COR-L47 (cell line): ENCODE results near the gene PDE7B.

Experiments used
- DNase-seq: peaks from one replicate; lab custom pipeline; 2025; lab: John Stamatoyannopoulos, UW

PDE7B gene

DNA sequence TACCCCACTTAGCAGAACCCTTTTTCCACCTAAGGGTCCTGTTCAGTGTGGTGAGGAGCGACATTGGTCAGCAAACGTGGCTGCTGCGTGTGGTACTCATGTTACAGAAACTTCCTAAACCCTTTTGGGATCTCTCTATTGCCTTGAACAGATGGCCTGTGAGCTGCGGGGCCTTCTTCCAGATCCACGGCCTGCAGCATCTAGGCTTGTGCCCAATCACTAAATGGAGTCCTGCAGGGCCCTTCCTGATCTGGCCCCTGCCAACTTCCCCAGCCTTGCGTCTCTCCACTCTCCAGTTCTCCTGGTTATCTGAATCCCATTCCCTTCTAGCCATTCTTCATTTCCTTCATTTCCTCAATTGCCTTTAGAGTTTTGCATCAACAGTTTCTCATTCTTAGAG lies 85.6 kb downstream of the PDE7B start:
- DNase-seq = no peak

DNA sequence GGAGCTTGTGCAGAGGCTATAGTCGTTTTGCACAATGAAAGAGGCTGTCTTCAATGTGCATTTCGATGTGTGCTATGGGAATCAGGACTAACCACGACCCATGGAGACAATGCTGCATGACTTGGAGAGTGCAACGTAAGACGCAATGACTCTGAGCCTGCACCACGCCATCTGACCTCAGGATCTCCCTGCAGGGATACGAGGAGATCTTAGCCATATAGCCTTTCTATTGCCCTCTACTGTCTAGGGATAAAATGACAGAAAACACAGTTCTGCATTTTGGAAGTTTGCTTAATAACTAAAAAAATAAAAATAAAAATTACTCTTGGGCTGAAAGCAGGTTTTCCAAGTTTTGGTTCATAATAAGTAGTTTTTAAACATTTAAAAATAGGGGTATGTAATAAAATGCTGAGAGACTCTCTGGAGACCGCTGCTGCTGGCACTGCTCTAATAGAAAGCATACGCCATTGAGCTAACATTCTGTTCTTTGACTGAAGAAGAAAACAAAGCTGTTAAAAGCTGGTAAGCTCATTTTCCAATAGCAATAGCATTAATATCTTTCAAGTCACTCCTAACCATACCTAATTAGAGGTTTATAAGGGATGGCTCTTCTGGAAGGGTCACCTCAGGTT lies 87.2 kb downstream of the PDE7B start:
- no peak for DNase-seq

- no peak for DNase-seq
Measured at GRCh38 chr6:135939208-135939591, 87.7 kb downstream of the PDE7B start.

DNA sequence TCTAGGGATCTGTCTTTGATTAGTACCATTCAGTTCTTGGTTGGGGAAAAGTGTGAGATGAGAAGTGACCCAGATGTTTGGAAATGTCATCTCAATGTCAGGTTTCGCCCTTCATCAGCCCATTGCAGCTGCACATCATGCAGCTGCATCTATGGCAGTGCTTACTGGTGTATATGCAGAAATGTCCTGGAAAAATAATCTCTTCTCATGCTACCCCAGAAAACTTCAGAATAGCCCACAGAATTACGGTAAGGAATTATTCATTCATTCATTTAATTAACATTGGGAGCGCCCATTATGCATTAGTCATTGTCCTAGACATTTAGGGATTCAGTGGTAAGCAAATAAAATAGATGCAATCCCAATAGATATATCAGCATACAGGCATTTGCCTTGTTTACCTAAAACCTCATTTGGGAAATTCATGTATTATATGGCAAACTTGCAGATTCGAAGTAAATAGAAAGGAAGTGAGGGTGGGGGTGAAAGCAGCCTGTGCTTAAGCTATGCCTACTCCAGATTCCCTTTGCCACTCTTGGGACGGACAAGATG lies 89.2 kb downstream of the PDE7B start:
- no peak for DNase-seq

DNA sequence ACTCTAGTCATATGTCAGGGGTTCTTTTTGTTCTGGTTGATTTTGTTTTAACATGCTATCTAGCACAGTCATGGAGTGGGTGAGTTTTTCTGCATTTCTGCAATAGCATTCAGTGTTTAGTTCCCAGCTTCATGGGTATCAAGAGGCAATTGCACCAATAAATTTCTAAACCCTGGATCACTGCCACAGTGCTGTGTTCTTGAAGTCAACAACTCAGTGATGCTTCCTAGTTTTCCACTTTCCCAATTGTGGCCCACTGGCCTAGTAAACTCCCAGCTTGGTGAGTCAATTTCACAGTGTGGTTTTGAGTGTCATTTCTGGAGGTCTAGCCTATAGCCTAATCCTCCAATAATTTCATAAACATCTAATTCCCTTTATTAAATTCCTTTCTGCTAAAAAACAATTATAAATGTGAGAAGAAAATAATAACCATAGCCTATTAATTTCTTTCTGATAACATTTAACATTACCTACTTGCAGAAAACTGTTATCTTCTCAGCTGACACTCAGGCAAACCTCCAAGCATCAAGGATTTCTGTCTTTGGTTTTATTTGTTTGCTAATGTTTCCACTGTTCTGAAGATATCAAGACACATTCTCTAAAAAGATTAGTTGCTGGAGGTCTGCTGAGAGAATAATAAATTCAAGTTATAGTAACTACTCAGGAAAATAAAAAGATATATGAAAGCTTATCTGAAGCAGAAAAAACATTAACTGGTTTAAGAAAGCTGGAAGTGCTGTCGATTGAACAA lies 89.9 kb downstream of the PDE7B start:
- no peak for DNase-seq

DNA sequence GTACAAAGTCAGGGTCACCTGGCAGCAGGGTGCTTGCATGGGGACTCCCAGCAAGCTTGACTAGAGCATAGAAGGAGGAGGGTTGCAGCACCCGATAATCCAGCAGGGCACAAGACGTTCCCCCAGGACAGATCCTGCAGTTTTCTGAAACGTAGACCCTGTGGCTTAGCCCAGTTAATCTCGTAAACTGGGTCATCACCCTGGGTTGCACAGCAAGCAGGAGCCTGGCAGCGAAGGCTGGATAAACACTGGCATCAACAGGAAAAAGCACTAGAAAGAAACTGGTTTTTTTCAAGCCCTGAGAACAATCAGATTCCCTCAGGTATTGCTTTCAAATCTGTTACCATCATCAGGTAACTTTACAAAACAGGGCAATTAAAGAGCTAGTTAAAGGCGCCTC lies 92.6 kb downstream of the PDE7B start:
- no peak for DNase-seq

DNA sequence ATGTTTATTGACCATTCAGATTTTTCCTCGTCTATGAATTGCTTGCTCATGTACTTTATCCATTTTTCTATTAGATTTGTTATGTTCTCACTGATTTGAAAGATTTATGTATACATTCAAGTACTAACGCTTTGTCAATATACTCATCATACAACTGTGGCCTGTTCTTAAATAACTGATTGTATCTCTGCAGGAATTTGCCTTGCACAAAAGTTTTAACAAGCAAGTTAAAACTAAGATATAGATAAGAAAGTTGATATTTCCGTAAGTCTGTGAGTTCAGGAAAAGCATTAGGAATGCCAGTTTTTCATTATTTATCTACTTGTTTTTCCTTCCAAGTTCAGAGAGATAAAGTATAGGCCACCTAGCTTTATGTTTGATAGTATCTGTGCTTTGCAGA lies 95.2 kb downstream of the PDE7B start:
- no peak for DNase-seq

DNA sequence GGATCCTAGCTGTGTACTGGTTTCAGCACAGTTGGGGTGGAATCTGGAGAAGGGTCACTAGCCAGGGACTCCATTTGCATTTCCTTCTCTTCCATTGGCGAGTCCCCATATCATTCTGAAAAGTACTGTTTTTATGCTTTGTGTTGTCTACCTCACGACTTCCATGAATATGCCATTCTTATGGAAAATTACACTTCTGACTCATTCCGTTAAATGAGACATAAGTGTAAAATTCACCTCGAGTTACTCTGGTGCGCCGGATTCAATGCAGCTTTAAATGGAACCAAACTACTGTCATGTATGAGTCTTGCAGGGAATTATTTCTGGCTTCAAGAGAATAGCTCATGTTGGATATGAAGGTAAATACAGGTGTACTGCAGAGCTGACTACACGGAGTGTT lies 99.2 kb downstream of the PDE7B start:
- DNase-seq = no peak

DNA sequence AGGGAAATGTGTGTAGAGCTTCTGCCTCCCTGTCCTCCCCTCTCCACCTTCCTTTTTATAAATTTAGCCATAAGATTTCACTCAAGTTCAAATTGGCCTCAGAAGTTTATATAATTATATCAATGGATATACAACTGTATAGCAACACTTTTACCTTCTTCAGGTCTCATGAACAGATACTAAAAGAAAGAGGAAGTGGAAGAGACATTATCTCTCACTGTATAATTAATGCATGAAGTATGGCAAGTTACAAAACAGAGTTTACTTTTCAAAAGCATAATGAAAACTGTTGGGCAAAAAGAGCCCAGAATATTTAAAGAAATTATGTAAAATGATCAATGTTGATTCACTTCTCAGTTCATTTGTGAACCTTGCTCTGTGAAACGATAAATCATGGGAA lies 99.7 kb downstream of the PDE7B start:
- no peak for DNase-seq

DNA sequence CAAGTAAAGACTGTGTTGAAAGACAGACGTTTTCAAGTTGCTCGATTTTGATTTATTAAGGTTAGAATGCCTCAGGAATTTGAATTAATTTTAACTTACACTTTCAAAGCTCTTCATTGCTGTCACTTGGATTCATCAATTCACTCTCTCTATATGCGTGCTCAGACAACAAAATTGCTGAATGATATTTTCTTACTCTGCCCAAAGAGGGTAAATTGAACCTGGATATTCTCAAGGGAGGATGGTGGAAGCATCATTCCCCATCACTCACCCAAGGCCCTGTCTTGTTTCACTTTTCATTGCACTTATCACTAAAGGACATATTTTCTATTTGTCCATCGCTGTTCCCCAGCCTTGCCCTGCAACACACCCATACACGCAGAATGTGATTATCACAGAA lies 102.3 kb downstream of the PDE7B start:
- DNase-seq = no peak

GRCh38 chr6:135955099-135955498 lies 103.6 kb downstream of the PDE7B start:
- DNase-seq = no peak

DNA sequence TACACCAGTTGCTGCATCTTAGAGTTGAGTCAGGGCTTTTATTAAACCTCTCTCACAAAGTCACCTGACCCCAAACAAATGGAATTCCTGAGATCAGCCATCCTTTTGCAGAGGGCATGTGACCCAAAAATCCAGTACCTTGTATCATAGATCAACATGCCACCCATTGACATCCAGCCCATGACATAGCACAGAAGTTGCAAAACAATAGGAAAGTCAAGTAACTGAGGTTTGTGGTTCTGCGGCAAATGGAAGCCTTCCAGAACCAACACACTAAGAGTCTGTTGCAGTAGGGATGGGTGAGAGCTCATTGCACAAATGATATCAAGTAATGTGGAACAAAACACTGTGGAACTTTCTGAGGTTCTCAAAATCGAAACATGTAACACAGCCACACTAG lies 111.2 kb downstream of the PDE7B start:
- no peak for DNase-seq

GRCh38 chr6:135970750-135971149 lies 119.2 kb downstream of the PDE7B start:
- no peak for DNase-seq

GRCh38 chr6:135971351-135971750 lies 119.8 kb downstream of the PDE7B start:
- no peak for DNase-seq

- no peak for DNase-seq
Measured at GRCh38 chr6:135972150-135972549, 120.6 kb downstream of the PDE7B start.

- no peak for DNase-seq
Measured at GRCh38 chr6:135972586-135972985, 121.1 kb downstream of the PDE7B start.

GRCh38 chr6:135974426-135974825 lies 122.9 kb downstream of the PDE7B start:
- DNase-seq = no peak

GRCh38 chr6:135976585-135976984 lies 125.1 kb downstream of the PDE7B start:
- no peak for DNase-seq

DNA sequence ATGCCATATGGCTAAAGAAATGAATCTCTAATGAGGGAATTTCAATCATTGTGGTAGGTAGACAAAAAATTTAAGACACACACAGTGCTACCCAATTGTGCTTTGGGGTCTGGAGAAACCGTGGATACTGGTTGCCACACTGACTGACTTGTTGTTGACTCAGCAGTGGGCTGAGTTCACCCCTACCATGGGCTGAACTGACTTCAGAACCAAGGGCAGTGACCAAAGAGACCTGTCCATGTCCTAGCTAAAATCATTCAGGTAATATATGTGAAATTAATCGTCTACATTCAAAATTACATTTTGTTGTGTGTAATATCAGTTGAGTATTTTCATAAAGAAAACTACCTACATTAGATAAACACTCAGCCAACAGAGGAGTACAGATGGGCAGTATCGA lies 131.6 kb downstream of the PDE7B start:
- DNase-seq = no peak

- no peak for DNase-seq
Measured at GRCh38 chr6:135983718-135984343, 132.3 kb downstream of the PDE7B start.

DNA sequence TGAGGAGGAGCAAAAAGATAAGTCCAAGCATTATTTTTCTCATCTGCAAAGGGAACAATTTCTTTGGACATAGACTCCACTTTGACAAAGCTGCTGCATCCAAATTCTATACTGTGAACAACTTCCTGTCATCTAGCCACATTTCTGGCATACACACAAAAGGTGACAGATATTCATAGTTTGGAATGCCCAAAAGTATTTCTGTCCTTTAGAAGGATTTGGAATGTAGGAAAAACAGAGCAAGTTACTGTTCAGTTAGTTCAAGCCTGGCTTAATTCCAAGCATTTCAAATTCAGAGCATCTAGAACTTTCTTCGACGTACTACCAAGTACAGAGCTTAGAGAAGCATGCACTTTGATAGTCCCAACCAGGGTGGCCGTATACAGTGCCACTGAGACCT lies 134.0 kb downstream of the PDE7B start:
- DNase-seq = no peak

- DNase-seq = no peak
Measured at GRCh38 chr6:135987226-135987625, 135.7 kb downstream of the PDE7B start.

GRCh38 chr6:135990439-135990838 lies 138.9 kb downstream of the PDE7B start:
- no peak for DNase-seq
